Measurements from ENCODE around the gene SFI1.
A peak's percentile ranks its signal among the peaks of the same experiment; 100 is the strongest.
"Not testable (repeated sequence)": the region's sequence is repeated elsewhere in the genome, so short reads cannot be mapped to it uniquely, and the experiment has no call there.

SFI1 gene

GRCh38 chr22:31491218-31491962 lies 4.9 kb upstream of the SFI1 start:
- no peak for DNase-seq

DNA sequence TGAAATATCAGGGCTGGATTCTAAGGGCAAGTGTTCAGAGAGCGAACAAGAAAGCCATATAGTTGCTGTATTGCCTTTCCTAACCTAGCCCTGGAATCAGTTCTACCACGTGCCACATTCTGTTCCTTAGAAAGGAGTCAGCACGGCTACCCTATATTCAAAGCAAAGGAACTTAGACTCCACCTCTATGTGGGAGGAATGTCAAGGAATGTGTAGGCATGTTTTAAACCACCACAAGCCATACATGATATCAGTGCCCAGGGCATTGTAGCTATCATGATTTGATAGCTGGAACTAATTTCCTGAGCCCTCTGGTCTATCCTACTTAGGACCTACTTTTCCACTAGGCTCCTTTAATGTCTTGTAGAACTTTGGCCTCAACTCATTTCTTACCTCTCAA lies 4.2 kb upstream of the SFI1 start:
- no peak for DNase-seq

GRCh38 chr22:31493355-31493754 lies 3.0 kb upstream of the SFI1 start:
- DNase-seq: not testable (repeated sequence)

DNA sequence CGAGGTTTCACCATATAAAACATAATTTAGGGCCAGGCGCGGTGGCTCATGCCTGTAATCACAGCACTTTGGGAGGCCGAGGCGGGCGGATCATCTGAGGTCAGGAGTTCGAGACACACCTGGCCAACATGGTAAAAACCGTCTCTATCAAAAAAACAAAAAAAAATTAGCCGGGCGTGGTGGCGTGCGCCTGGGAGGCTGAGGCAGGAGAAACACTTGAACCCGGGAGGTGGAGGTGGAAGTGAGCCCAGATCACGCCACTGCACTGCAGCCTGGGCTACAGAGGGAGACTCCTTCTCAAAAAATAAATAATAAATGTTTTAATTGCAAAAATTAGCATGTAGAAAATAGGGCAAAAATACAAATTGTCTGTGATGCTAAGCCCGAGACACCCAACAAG lies 993 bp upstream of the SFI1 start:
- no peak for DNase-seq

GRCh38 chr22:31496735-31497146 lies 405 bp downstream of the SFI1 start:
- DNase-seq: peak; percentile 53

GRCh38 chr22:31497148-31497938 lies 1.0 kb downstream of the SFI1 start:
- peak; percentile 68 for DNase-seq

GRCh38 chr22:31501738-31502137 lies 5.4 kb downstream of the SFI1 start:
- DNase-seq: no peak

DNA sequence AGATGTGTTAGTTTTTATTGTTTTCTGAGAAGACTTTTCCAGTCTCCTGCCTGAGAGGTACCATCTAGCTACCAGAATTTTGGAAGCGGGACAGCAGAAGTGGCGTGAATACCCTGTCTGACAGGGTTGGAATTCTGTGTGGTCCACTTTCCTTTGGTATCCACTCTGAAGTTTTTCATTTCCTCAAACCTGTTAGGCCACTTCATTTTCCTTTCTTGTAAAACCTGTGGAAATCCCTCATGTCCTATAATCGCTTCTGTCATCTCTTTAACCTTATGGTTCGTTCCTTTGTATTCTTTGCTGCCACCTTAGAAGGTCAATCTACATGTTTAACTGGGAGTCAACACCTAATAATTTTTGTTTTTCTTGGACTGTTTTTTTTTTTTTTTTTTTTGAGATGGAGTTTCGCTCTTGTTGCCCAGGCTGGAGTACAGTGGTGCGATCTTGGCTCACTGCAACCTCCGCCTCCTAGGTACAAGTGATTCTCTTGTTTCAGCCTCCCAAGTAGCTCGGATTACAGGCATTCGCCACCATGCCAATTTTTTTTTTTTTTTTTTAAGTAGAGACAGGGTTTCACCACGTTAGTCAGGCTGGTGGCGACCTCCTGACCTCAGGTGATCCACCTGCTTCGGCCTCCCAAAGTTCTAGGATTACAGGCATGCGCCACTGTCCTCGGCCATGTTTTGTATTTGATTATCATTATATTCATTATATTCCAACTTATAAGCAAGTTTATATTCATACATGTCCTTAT lies 7.1 kb downstream of the SFI1 start:
- no peak for DNase-seq

- DNase-seq: no peak
These were observed 7.9 kb downstream of the SFI1 start for GRCh38 chr22:31504282-31504681.

DNA sequence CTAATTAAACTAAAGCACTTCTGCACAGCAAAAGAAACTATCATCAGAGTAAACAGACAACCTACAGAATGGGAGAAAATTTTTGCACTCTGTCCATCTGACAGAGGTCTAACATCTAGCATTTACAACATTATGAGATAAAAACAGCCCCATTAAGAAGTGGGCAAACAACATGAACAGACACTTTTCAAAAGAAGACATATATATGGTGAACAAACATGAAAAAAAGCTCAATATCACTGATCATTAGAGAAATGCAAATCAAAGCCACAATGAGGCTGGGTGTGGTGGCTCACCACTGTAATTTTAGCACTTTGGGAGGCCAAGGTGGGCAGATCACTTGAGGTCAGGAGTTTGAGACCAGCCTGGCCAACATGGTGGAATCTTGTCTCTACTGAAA lies 11.2 kb downstream of the SFI1 start:
- DNase-seq: not testable (repeated sequence)

DNA sequence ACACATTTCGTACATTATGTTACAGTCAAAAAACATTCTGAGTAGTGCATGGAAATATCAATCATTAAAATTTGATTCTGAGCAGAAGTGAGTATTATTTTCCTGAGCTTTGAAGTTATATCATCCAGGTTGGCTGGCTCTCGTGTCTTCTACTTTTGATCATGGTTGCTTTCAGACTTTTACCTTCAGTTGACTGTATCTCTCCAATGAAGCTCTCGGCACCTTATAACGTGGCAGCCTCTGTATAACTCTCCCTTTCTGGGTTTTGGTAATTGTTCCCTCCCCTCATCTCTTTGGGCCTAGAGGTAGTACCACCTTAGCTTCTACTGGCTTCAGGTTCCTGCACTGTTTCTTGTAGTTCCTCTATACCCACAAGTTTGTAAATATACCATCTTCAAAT lies 12.2 kb downstream of the SFI1 start:
- DNase-seq: no peak

DNA sequence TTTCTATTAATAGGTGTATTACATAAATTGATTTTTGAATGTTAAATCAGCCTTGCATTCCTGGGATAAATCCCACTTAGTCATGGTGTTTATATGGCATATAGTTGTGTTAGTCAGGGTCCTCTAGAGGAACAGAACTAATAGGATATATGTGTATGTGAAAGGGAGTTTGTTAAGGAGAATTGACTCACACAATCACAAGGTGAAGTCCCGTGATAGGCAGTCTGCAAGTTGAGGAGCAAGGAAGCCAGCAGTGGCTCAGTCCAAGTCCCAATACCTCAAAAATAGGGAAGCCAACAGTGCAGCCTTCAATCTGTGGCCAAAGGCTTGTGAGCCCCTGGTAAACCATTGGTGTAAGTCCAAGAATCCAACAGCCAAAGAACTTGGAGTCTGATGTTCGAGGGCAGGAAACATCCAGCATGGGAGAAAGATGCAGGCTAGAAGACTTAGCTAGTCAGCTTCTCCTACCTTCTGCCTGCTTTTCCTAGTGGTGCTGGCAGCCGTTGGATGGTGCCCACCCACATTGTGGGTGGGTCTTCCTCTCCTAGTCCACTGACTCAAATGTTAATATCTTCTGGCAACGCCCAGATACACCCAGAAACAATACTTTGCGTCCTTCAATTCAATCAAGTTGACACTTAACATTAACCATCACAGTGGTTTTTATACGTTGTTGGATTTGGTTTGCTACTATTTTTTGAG lies 12.9 kb downstream of the SFI1 start:
- no peak for DNase-seq

DNA sequence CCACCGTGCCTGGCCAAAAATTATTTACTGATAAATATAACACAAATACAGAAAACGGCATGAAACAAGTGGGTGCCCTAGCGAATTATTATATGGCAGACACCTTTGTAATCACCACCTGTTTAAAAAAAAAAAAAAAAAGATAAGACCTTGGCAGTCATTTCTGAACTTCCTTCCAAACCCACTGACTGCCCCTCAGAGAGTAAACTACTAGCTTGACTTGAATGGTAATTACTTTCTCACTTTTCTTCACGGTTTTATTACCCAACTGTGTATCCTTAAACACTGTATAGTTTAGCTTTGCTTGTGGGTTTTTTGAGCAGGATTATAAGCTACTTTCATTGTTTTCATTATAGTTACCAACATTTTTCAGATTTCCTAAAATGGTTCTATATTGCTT lies 23.7 kb downstream of the SFI1 start:
- DNase-seq: peak; percentile 37

- DNase-seq: peak; percentile 51
These were observed 27.8 kb downstream of the SFI1 start for GRCh38 chr22:31524132-31524531.

DNA sequence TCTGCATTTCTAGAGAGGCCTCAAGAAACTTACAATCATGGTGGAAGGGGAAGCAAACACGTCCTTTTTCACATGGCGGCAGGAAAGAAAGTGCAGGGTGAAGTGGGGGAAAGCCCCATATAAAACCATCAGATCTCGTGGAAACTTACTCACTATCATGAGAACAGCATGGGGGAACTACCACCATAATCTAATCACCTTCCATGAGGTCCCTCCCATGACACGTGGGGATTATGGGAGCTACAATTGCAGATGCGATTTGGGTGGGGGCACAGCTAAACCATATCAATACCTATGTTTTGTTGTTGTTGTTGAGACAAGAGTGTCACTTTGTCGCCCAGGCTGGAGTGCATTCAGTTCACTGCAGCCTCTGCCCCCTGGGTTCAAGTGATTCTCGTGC lies 29.9 kb downstream of the SFI1 start:
- peak; percentile 61 for DNase-seq

DNA sequence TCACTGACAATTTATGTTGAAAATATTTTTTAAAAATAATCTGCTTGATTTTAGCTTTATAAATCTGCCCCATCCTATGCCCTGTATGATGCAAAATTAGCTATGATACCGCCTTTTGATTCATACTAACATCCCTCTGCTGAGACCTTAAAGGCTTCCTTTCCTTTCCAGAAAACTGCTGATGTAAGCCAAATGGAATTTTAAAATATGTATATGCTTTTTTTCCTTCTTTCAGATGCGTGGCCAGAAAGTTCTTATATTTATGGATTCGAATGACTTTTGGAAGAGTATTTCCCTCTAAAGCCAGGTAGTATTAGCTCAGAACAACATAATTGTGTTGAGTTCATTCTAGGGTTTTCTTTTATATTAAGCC lies 34.5 kb downstream of the SFI1 start:
- DNase-seq: no peak

GRCh38 chr22:31532060-31532459 lies 35.7 kb downstream of the SFI1 start:
- DNase-seq: no peak

GRCh38 chr22:31533374-31533773 lies 37.0 kb downstream of the SFI1 start:
- no peak for DNase-seq

GRCh38 chr22:31537019-31537535 lies 40.7 kb downstream of the SFI1 start:
- DNase-seq: peak; percentile 88

DNA sequence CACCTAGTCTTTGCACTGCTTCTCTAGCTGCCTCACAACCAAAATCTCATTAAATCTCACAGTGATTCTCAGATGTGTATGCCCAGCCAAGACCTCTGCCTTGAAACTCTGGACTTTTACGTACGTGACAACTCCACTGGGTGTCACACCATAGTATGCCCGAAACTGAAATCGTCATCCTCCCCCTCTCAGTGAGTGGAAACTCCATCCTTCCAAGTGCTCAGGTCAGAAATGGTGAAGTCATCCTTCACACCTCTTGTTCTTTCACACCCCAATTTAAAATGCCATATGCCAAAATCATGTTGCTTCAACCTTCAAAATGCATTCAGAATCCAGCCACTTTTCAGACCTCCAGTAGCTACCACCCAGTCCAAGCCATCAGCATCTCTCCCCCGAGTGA lies 42.5 kb downstream of the SFI1 start:
- DNase-seq: peak; percentile 80

DNA sequence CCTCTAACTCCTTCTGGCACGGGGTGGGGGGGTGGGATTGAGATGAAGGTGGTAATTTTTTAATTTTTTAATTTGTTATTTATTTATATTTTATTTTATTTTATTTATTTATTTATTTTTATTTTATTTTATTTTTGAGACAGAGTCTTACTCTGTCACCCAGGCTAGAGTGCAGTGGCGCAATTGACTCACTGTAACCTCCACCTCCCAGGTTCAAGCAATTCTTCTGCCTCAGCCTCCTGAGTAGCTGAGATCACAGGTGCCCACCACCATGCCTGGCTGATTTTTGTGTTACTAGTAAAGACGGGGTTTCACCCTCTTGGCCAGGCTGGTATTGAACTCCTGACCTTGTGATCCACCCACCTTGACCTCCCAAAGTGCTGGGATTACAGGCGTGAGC lies 43.8 kb downstream of the SFI1 start:
- not testable (repeated sequence) for DNase-seq

DNA sequence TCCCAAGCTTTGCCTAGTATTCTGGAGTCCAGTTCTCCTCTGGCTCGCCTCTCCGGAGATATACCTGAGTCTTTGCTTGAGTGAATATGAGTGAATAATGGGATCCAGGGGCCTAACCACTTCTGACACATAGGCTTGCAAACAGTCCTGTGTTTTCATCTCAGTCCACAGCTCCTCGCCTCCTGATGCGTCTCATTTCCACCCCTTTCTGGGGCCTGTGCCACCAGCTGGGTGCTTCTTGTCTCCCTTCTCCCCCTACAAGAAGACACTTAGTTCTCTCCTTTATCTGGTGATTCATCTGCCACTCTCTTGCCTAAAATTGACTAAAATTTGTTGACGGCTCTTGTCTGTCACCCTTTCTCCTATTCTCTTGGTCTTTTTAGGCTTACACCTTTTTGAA lies 44.6 kb downstream of the SFI1 start:
- no peak for DNase-seq

Measured in activated CD4-positive, alpha-beta T cell treated with anti-CD3 and anti-CD28 coated beads, Interleukin-2, Interleukin-6, amounts not matched to agents 100 ng/mL and 50 ng/mL, durations not matched to agents 16 hours and 8 hours (primary cell).